HG03432 (cell line): Measurements from ENCODE around the gene VASH2.

Experiments used
- ATAC-seq: cut with Tn5 transposase; IDR thresholded peaks from one replicate; pipeline ENCODE4 v1.9.1; 2021; ENCODE audit warnings: mild to moderate bottlenecking, moderate library complexity; ENCODE audit not compliant: unreplicated experiment

The VASH2 gene

GRCh38 chr1:212928323-212929291, 21.7 kb upstream of the VASH2 start:
- ATAC-seq = peak; percentile 86

GRCh38 chr1:212930986-212931678, 19.2 kb upstream of the VASH2 start:
- ATAC-seq = peak; percentile 61

GRCh38 chr1:212933815-212934471, 16.4 kb upstream of the VASH2 start:
- ATAC-seq = no peak

GRCh38 chr1:212935387-212935981, 14.9 kb upstream of the VASH2 start:
- no peak for ATAC-seq

- no peak for ATAC-seq
These were observed 13.3 kb upstream of the VASH2 start for GRCh38 chr1:212937034-212937433.

- ATAC-seq = no peak
These were observed 11.5 kb upstream of the VASH2 start for GRCh38 chr1:212938846-212939245.

GRCh38 chr1:212941452-212941851, 8.9 kb upstream of the VASH2 start:
- ATAC-seq = no peak

- no peak for ATAC-seq
These were observed 7.5 kb upstream of the VASH2 start for GRCh38 chr1:212942679-212943392.

GRCh38 chr1:212943393-212943710, 7.0 kb upstream of the VASH2 start:
- no peak for ATAC-seq

- peak; percentile 53 for ATAC-seq
These were observed 6.0 kb upstream of the VASH2 start for GRCh38 chr1:212944229-212944901.

GRCh38 chr1:212945056-212945455, 5.3 kb upstream of the VASH2 start:
- ATAC-seq = no peak

- no peak for ATAC-seq
These were observed 4.7 kb upstream of the VASH2 start for GRCh38 chr1:212945463-212946160.

GRCh38 chr1:212946872-212947271, 3.5 kb upstream of the VASH2 start:
- no peak for ATAC-seq

GRCh38 chr1:212949771-212950170, 570 bp upstream of the VASH2 start:
- ATAC-seq = no peak

GRCh38 chr1:212951126-212951946, 995 bp downstream of the VASH2 start:
- ATAC-seq = no peak

GRCh38 chr1:212951947-212952640, 1.8 kb downstream of the VASH2 start:
- no peak for ATAC-seq

- no peak for ATAC-seq
These were observed 2.3 kb downstream of the VASH2 start for GRCh38 chr1:212952641-212952976.

- ATAC-seq = no peak
These were observed 3.0 kb downstream of the VASH2 start for GRCh38 chr1:212953321-212953720.
